Superior temporal gyrus (tissue), 1 donor: ENCODE results near the gene EXOC6B.

Experiments
- DNase-seq: peaks from one replicate; pipeline ENCODE4 v3.0.0-alpha.2; 2016; ENCODE audit errors: extremely low spot score

The EXOC6B gene

GRCh38 chr2:72146347-72147302 lies 679.2 kb downstream of the EXOC6B start:
- DNase-seq = no peak

- DNase-seq = no peak
Observed at GRCh38 chr2:72145658-72146329, 680.0 kb downstream of the EXOC6B start.

GRCh38 chr2:72145289-72145657 lies 680.6 kb downstream of the EXOC6B start:
- DNase-seq = no peak

GRCh38 chr2:72144632-72145288 lies 681.1 kb downstream of the EXOC6B start:
- DNase-seq = no peak

GRCh38 chr2:72144274-72144631 lies 681.6 kb downstream of the EXOC6B start:
- DNase-seq = no peak

GRCh38 chr2:72143441-72144273 lies 682.2 kb downstream of the EXOC6B start:
- DNase-seq = no peak

- no peak for DNase-seq
Observed at GRCh38 chr2:72142570-72143440, 683.0 kb downstream of the EXOC6B start.

GRCh38 chr2:72141881-72142451 lies 683.9 kb downstream of the EXOC6B start:
- DNase-seq = no peak

- DNase-seq = no peak
Observed at GRCh38 chr2:72141032-72141645, 684.7 kb downstream of the EXOC6B start.

GRCh38 chr2:72140621-72140960 lies 685.2 kb downstream of the EXOC6B start:
- no peak for DNase-seq

GRCh38 chr2:72139874-72140620 lies 685.8 kb downstream of the EXOC6B start:
- DNase-seq = no peak

GRCh38 chr2:72139471-72139873 lies 686.4 kb downstream of the EXOC6B start:
- DNase-seq = no peak

- no peak for DNase-seq
Observed at GRCh38 chr2:72138921-72139381, 686.9 kb downstream of the EXOC6B start.

GRCh38 chr2:72138011-72138881 lies 687.6 kb downstream of the EXOC6B start:
- no peak for DNase-seq

- DNase-seq = peak; percentile 79
Observed at GRCh38 chr2:72137498-72138010, 688.3 kb downstream of the EXOC6B start.

GRCh38 chr2:72136933-72137497 lies 688.8 kb downstream of the EXOC6B start:
- no peak for DNase-seq

GRCh38 chr2:72136331-72136730 lies 689.5 kb downstream of the EXOC6B start:
- peak; percentile 48 for DNase-seq

- no peak for DNase-seq
Observed at GRCh38 chr2:72135921-72136320, 689.9 kb downstream of the EXOC6B start.
